NCI-H345 treated with DMSO at 0.1 percent for 48 hours (cell line): ENCODE results near the gene SPDYE16.
"Not testable (repeated sequence)": the region's sequence is repeated elsewhere in the genome, so short reads cannot be mapped to it uniquely, and the experiment has no call there.

Source experiments
- DNase-seq: peaks from one replicate; lab custom pipeline; 2025; ENCODE audit not compliant: unreplicated experiment; lab: John Stamatoyannopoulos, UW

SPDYE16 gene

DNA sequence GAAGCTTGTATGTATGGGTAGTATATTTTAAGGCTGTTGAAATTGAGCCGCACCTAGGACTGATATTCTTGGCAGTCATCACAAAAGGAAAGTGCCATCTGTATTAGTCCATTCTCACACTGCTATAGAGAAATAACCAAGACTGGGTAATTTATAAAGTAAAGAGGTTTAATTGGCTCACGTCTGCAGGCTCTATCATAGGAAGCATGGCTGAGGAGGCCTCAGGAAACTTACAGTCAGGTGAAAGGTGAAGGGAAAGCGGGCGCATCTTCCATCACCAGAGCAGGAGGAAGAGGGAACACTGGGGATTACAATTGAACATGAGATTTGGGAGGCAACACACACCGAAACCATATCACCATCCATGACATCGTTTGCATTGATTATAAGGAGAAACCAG lies 8.9 kb upstream of the SPDYE16 start:
- not testable (repeated sequence) for DNase-seq

DNA sequence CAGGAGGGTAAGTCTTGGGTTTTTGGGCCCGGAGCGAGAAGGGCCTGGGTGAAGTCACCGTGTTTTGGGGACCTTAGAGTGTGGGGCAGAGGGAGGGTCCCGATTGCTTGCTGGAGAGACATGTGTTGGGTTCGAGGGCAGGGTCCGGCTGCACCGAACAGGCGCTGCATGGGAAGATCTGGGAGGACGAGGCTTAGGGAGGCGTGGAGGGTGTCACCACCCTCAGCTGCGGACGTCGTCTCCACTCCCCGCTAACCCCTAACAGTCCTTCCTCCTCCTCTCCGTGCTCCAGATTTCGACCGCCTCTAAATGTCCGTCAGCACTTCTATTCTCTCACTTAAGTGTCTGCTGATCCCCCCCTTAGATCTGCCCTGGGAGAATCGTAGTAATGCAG lies 6.8 kb upstream of the SPDYE16 start:
- DNase-seq = not testable (repeated sequence)

DNA sequence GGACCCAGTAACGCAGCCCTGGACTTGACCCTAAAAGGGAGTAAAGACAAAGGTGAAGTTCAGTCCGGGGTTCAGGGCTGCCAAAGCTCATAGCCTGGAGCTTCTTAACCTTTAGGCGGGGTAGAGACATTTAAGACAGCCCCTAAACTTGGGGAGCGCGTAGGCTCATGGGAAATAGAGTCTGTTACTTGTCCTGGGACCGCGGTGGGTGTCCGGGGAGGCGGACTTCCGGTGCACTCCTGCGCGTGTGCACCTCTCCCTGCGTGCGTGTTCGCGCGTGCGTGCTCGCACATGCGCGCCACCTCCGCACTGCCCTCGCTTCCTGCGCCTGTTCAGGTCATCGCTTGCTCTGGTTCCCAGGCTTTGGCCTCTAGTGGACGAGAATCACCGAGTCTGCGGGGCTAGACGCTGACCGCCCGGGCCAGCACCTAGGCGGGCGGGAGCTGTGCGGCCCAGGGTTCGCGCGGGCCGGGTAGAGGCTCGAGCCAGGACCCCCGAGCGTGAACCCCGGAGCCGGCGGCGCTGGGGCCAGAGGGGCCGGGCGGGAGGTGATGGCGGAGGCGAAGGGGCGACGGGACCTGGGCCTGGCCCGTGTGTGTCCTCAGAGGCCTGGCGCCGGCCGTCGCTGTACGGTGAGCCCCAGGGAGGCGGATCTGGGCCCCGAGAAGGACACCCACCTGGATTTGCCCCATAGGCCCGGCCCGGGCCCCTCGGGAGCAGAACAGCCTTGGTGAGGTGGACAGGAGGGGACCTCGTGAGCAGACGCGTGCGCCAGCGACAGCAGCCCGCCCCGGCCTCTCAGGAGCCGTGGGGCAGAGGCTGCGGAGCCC lies 6.1 kb upstream of the SPDYE16 start:
- peak; percentile 47 for DNase-seq

DNA sequence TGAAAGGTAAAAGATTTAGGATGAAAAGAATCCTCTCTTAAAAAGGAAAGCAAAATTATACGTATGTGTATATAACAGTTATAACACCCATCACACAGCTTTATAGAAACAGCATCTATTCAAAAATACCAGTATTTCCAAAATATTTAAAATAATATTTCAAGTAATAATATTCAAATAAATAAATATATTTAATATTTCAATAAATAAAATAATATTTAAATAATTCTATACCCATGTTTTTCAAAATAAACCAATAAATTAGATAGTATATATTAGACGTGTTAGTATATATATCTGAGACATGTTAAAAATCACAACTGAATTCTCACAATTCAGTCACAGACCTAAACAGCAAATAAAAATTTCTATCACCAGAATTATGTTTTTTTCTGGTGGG lies 11.5 kb downstream of the SPDYE16 start:
- DNase-seq = not testable (repeated sequence)

DNA sequence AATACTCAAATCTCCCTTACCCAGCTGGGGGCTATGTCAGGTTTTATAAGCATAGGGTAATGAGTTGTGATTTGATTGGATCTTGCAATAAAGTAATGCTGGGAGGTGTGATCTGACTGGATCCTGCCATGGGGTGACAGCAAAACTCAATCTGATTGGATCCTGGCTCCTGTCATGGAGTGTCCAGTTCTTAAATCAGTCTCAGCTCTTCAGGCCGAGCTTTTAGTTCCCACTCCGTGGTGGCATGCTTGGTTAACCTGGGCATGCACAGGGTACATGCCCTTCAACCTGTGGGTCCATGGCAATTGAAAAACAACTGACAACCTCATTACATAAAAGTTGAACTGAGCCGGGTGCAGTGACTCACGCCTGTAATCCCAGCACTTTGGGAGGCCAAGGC lies 16.9 kb downstream of the SPDYE16 start:
- DNase-seq = not testable (repeated sequence)

DNA sequence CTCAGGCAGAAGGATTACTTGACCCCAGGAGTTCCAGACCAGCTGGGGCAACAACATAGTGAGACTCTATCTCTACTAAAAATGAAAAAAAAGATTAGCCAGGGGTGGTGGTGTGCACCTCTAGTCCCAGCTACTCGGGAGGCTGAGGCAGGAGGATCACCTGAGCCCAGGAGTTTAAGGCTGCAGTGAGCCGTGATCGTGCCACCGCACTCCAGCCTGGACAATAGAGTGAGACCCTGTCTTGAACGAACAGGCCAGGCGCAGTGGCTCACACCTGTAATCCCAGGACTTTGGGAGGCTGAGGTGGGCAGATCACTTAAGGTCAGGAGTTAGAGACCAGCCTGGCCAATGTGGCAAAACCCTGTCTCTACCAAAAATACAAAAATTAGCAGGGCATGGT lies 26.2 kb downstream of the SPDYE16 start:
- DNase-seq = not testable (repeated sequence)

DNA sequence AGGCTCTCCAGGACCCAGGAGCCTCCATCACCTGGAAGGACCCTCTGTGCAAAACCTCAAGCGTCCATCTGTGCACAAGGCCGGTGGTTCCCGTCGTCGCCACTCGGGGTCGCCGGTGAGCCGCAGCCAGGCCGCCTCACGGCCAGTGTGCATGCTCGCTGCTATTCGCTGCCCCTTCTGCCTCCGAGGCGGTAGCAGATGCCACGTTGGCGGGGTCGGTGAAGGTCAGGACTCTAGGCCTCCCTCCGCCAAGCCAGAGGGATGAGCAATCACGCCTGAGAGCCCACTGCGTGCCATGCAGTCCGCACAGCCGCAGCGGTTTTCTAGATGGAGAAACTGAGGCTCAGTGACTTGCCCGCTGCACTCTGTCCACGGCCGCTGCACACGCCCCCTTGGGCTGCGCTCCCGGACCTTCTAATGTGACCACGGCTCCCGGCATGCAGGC lies 27.1 kb downstream of the SPDYE16 start:
- DNase-seq = no peak

DNA sequence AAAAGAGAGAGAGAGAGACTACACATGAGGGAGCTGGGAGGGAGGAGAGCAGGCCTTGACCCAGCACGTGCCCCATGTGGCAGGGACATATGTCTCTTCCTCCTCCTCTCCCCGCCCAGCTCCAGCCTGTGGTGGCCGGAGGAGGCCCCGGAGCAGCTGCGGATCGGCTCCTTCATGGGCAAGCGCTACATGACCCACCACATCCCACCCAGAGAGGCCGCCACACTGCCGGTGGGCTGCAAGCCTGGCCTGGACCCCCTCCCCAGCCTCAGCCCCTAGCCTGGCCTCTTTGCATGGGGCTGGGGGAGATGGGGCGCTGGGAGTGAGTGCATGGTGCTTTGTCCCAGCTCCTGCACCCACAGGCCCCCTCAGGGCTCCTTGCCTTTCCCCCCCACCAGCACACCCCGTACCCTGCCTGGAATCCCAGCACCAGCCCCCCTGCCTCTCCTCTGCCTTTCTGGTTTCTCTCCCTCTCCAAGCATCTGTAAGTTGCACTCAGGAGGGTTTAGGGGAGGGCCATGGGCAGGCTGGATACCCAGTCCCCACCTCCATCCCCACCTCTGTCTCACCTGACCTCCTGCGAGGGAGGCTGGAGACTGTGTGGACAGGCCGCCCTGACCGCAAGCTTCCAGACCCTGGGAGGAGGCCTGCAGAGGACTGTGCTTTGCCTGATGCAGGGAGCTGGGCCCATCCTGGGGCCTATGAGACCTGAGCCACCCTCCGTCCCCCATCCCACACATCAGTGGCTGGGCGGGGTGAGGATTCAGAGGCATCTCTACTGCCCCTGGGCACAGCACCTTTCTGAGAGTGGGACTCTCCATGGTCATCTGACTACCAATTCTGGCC lies 27.9 kb downstream of the SPDYE16 start:
- no peak for DNase-seq

DNA sequence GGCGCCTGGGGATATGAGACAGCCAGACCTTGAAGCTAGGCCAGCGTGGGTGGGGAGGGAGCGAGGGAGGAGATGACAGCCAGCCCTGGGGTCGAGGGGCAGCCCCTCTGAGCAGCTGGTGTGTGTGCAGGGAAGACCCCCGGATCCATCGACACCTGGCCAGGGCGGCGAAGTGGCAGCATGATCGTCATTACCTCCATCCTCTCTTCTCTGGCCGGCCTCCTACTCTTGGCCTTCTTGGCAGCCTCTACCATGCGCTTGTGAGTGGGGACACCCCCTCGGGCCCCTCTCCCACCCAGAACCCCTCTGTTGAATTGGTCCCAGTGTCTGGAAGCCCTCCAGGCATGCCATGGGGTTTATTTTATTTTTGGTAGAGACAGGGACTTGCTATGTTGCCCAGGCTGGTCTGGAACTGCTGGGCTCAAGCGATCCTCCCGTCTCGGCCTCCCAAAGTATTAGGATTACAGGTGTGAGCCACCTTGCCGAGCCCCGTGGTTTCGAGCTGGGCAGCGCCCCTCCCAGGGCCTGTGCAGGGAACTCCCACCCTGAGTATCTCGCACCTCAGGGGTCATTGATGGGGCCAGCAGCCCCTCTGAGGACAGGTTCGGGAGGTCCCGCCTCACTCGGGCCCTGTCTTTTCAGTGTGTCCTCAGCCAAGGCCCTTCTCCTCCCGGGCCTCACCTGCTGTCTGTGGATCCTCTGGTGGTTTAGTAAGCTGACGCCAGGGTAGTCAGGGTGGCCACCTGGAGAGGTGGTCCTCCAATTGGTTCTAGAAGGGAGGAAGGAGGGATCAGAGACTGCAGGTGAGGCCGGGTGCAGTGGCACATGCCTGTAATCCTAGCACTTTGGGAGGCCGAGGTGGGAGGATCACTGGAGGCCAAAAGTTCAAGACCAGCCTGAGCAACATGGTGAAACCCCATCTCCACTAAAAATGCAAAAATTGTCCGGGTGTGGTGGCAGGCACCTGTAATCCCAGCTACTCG lies 29.0 kb downstream of the SPDYE16 start:
- no peak for DNase-seq

DNA sequence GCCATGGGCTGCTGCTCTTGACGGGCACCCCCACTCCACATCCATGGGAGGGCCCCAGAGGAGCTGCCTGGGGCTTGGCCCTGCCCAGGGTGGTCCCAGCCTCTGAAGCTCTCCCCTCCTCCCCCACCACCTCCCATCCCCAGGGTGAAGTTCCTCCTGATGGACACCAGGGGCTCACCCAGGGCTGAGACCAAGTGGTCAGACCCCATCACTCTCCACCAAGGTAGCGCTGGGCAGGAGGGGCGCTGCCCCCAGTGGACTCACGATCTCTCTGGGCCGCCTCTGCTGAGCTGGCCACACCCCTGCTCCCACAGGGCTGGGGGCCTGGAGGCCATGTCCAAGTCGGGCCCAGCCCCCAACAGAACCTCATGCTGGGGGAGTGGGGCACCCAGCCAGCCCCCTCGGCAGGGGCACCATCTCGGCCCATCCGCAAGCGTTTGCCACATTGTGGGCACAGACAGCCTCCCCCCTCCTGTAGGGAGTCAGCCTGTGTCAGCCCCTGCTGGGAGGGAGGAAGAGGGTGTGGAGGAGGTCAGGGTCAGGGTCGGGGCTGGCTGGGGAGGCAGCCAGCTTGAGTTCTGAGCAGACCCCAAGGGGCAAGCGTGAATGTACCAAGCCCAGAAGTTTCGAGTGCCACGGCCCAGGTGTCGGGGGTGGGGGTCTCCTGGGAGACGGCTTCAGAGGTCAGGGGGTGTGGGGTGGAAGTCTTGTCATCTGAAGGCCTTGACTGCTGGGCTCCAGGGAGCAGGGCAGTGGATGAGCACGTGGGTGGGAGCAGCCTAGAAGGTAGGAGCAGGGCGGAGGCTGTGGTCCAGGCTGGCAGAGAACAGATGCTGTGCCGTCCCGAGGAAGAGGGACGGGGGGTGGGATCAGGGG lies 29.9 kb downstream of the SPDYE16 start:
- no peak for DNase-seq

DNA sequence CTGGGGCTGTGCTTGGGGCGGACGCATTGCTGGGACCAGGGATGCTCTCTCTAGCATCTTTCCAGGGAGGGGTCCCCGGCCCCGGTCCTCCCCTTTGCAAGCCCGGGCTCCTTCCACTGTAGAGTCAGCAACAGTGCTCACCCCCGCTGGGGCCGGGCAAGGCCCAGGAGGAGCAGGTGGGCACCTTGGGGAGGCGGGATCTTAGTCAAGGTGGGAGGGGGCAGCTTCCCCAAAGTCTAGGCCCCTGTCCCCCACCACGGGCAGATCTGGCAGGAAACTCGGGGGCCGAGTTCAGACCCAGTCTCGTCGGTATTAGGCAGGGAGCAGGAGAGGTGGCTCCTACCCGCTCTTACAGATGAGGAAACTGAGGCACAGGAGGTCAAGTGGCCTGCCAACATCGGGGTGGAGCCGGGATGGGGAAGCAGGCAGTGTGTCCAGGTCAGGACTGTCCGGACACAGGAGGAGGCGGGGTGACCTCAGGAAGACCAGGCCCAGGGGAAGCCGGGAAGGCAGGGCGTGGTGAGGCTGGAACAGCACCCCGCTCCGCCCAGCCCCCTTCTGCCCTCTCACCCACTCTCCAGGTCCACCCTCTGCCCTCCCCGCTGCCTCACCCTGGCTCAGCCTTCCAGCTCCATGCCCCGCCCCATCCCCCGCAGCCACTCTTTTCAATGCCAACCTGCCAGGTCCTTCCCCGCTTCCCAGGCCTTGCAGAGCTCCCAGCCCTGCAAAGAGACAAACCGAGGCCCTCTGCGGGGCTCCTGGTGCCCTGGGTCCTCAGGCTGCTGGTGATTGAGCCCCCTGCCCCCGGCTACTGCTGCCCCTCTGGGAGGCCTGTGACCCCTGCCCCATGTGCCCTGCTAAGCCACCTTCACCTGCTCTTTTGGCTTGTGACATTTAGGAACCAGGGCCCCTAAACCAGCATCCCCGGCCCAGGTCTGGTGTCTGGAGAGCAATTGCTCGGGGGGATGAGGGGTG lies 30.9 kb downstream of the SPDYE16 start:
- DNase-seq = not testable (repeated sequence)

DNA sequence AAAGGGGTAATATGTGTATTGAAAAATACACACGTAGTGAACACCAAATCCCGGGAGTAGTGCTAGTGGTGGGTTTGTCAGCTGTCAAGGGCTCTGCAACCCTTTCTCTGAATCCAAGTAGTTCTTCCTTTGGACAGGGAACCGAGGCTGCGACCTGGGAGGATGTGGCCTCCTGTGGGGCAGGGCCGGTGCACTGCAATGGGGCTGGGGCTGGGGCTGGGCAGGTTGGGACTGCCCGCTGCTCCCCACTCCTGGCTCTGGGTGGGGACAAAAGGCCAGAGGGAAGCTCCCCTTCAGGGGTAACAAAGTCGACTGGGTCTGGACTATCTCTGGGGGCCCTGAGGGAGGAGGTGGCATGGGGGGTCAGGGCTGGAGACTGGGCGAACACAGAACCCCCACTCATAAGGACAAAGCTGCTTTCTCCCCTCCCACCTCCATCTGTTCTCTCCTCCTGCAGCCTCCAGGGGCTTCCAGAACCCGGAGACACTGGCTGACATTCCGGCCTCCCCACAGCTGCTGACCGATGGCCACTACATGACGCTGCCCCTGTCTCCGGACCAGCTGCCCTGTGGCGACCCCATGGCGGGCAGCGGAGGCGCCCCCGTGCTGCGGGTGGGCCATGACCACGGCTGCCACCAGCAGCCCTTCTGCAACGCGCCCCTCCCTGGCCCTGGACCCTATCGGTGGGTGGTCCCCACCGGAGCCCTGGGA lies 31.7 kb downstream of the SPDYE16 start:
- not testable (repeated sequence) for DNase-seq

DNA sequence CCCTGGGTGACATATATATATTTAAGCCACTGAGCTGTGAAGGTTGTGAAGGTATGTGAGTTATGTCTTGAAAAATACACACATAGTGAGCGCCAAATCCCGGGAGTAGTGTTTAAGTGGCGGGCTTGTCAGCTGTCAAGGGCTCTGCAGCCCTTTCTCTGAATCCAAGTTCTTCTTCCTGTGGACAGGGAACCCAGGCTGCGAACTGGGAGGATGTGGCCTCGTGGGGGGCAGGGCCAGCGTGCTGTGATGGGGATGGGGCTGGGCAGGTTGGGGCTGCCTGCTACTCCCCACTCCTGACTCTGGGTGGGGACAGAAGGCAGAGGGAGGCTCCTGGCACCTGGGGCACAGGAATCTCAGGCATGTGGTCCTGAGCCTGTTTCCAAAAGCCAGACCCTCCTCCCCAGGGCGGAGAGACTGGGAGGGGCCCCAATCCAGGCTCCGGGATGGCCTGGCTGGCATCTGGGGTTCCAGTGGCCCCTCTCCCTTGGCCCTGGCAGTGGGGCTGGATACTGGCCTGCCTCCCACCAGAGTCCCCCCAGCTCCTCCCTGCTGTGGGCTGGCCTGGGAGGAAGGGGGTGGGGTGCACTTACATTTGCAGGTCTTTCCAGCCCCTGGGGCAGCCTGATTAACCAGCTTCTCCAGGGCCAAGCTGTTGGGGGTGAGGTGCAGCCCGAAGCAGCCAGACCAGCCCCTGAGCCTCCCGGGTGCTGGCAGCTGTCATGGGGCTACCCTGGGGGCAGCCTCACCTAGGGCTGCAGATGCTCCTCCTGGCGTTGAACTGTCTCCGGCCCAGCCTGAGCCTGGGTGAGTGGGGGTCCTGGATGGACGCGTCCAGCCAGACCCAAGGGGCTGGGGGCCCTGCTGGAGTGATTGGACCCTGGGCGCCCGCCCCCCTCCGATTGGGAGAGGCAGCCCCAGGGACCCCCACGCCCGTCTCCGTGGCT lies 32.9 kb downstream of the SPDYE16 start, which contains the start of gene UPK3B:
Gene UPK3B (plus strand): TSS at position 622 of the 947 bp plus-strand sequence. CDS start 101 bp downstream, at position 723.
- DNase-seq = no peak

DNA sequence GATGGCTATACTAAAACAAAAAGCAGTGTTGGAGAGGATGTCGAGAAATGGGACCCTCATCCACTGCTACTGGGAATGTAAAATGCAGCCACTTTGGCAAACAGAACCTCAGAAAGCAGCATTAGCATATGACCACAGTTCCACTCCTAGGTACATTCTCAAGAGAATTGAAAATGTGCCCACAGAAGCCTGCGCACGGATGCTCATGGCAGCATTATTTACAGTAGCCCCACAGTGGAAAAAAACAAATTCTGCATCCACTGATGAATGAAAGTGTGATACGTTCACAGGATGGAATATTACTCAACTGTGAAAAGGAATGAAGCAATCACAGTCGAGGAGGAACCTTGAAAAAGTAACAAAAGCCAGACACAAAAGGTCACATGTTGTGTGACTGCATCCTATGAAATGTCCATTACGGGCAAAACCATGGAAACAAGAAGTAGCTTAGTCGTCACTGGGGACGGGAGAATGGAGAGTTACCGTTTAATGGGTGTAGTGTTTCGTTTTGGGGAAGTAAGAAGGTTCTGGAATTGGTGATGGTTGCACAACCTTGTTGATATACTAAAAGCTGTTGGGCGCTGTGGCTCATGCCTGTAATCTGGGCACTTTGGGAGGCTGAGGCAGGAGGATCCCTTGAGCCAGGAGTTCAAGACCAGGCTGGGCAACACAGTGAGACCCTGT lies 35.2 kb downstream of the SPDYE16 start:
- DNase-seq = no peak

DNA sequence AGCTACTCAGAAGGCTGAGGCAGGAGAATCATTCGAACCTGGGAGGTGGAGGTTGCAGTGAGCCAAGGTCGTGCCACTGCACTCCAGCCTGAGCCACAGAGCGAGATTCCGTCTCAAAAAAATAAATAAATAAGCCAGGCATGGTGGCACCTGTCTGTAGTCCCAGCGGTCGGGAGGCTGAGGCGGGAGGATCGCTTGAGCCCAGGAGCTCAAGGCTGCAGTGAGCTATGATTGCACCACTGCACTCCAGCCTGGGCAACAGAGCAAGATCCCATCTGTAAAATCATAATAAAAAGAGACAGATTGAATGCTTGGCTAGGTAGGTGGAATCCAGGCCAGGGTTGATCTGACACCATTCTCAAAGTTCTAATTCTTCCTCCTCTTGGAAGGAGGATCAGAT lies 36.5 kb downstream of the SPDYE16 start:
- not testable (repeated sequence) for DNase-seq

DNA sequence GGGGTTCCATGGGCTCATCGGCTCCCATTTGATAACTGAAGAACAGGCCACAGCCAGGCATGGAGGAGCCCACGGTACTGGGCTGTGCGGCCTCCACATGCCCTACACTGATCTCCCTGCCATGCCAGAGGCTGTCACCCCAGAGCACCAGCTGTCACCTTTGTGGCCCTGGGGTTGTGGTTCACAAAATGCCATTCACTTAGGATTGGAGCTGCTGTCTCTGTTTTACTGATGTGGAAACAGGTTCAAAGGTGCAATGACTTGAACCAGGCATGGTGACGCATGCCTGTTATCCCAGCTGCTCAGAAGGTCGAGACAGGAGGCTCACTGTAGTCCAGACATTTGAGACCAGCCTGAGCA lies 37.0 kb downstream of the SPDYE16 start:
- no peak for DNase-seq
